ENCODE measurements around the gene AMTN. TPM values are rescaled to one million over a fixed set of nuclear protein-coding genes. Genes with fewer than 3 reads are reported as not detected.
A peak's percentile ranks its signal among the peaks of the same experiment; 100 is the strongest.
"Not testable (repeated sequence)": the region's sequence is repeated elsewhere in the genome, so short reads cannot be mapped to it uniquely, and the experiment has no call there.

AMTN gene
- not detected for total RNA-seq
- long read RNA-seq, result 0 reads

- DNase-seq (ENCODE audit: missing footprints) (no peak), ATAC-seq (no peak)
- intact Hi-C loops (cut with DNase I), result no loop called here
Measured at GRCh38 chr4:70518269-70518668, at the start of gene AMTN. TSS of gene AMTN (plus strand) at chr4:70518569. CDS start at chr4:70518778, 209 bp downstream.

DNA sequence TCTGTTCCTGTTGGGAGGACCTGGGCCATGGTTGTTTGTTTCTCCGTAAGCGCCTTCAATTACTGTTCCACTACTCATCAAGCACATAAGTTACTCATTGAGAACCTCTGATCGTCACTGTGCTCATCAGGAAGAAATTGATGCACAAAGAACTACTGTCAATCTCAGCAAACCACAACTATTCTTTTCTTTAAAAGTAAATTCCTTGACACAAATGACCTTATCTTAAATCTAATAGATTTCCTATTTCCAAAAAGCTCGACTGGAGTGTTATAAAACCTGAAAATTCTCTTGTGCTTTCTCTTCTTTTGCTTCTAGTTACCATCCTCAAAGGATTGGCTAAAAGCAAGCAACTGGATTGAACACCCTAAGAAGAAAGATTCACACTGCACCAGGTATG is 46.5 kb upstream of the AMTN start, which contains the start of gene MUC7:
MUC7 (plus strand) TSS at position 301 of the 400 bp plus-strand sequence. CDS start 1,825 bp downstream, outside the sequence.
- intact Hi-C loops (cut with DNase I), result no loop called here
- ATAC-seq, result no peak

DNA sequence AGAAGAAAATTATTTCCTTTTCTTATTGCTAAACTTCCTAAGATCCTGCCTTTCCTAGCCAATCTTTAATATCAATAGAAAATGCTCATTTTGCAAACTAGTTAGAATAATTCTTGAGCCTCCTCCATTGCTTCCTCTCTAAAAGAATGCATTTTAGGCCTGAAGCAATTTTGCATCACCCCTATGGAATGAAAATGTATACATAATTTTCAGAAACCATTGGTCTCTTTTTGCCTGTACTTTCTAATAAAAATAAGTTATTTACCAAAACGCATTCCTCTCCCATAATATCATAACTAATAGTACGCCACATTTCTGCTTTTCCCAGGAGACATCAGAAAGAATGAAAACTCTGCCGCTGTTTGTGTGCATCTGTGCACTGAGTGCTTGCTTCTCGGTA is 44.7 kb upstream of the AMTN start:
- ATAC-seq (no peak), DNase-seq (ENCODE audit: missing footprints) (no peak)

More for the DNA sequence above, 46.5 kb upstream of the AMTN start, which contains the start of gene MUC7:
- DNase-seq (ENCODE audit: missing footprints), result no peak

DNA sequence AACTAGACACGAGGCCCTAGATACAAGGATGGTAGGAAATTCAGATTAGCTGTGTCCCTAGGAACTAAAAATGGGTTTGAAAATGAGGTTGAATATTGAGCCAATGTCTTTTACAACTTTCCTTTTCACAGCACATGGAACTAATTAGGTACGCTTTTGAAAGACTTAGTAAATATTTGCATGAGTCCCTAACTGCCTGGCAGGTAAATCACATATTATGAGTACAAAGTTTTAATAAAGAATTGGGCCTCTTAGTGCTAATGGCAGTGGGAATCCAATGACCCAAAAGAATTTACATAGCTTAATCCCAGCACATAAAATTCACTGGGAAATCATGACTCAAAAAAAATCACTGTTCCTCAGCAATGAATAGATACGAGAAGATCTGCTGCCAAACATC is 29.6 kb upstream of the AMTN start:
- intact Hi-C loops (cut with DNase I), result no loop called here
- ATAC-seq (no peak), DNase-seq (ENCODE audit: missing footprints) (no peak)

More for the DNA sequence above, 44.7 kb upstream of the AMTN start:
- intact Hi-C loops (cut with DNase I), result no loop called here

- intact Hi-C loops (cut with DNase I), result no loop called here
- DNase-seq (ENCODE audit: missing footprints) (no peak), ATAC-seq (no peak)
Measured at GRCh38 chr4:70496231-70496630, 22.1 kb upstream of the AMTN start.

- intact Hi-C loops (cut with DNase I); DNase-seq (ENCODE audit: missing footprints); ATAC-seq: not testable (repeated sequence)
Measured at GRCh38 chr4:70501838-70502237, 16.5 kb upstream of the AMTN start.

GRCh38 chr4:70504733-70505132 is 13.6 kb upstream of the AMTN start:
- ATAC-seq, result no peak
- DNase-seq (ENCODE audit: missing footprints), result no peak
- intact Hi-C loops (cut with DNase I), result loop anchor here (5.0 kb wide), 1 partner anchor 817 kb away; no protein-coding TSS in a partner anchor

DNA sequence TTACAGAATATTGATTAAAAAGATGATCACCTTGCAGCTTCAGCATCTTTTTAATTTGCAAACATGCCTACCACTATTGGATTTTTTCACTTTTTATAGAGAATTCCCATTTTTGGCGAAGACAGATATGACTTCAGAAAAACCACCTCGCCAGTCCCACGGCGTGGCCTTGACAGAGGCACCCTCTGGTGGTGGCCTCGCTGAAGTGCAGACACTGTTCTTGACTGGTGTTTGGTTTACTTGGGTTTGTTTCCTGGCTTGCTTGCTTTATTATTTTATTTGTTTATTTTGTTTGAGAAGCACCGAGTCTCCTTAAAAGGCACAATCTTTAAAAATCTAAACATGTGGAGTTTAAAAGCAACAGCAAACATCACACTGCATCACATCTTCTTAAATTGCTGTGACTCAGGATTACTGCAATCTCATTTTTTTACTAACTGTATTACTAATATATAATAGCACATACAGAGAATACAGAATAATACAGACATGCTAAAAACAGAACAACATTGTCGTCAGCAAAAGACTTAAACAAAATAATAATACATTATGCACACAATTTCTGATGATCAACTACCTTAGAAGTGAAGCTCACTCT is 13.1 kb upstream of the AMTN start:
- intact Hi-C loops (cut with DNase I), result loop anchor here (5.0 kb wide), 1 partner anchor 818 kb away; no protein-coding TSS in a partner anchor
- peak; percentile 65 for DNase-seq (ENCODE audit: missing footprints)
- no peak for ATAC-seq

- no peak for DNase-seq (ENCODE audit: missing footprints)
- intact Hi-C loops (cut with DNase I), result loop anchor here (5.0 kb wide), 1 partner anchor 822 kb away; no protein-coding TSS in a partner anchor
- no peak for ATAC-seq
Measured at GRCh38 chr4:70508801-70509200, 9.6 kb upstream of the AMTN start.

DNA sequence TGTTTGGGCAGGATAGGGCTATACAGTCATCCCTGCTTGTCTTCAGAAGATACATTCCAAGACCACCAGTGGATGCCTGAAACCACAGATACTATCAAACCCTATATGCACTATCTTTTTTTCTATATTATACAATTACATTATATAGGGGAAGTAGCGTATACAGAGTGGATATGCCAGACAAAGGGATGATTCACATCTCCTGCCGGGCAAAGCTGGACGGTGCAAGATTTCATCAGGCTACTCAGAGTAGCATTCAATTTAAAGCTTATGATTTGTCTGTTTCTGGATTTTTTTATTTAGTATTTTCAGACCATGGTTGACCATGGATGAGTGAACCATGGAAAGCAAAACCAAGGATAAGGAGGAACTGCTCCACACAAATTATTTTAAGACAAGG is 7.0 kb upstream of the AMTN start:
- ATAC-seq, result no peak
- intact Hi-C loops (cut with DNase I), result no loop called here
- no peak for DNase-seq (ENCODE audit: missing footprints)

DNA sequence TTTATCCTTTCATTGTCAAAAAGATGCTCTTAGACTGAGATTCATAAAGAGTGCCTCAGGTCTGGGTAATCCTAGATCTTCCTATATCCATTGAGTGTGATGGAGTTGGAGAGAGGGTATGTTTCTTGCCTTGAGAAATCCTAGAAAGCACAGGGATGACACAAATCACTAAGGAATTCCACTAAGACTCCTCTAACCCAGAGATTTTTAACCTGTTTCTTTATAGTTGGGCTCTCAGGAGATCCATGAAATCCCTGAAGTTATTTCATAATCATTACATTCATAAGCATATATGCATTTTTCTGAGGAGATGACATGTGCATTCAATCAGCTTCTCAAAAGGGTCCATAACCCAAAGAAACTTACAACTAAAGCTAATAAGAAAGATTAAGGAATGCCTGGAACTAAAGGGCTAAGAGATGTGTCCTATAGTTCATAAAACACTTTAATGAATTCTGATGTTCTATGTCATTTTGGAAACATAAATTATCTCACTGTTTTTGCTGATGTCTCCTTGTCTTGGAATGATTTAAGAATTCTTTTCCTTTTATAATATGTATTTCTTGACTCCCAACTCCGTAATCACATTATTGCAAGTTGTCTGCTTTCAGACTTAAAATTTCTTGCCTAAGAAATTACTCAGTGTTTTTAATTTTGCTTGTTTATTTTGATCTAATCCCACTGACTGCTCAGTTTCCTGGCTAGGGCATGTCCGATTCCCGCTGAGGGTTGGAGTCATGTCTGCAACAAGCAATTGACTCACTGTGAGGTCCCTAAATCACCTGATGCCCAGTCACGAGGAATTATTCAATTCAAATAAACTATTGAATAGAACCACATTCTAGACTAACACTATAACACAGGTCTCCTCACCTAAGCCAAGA is 2.8 kb upstream of the AMTN start:
- intact Hi-C loops (cut with DNase I), result no loop called here
- no peak for ATAC-seq
- DNase-seq (ENCODE audit: missing footprints), result no peak

- intact Hi-C loops (cut with DNase I), result no loop called here
- ATAC-seq (no peak), DNase-seq (ENCODE audit: missing footprints) (no peak)
Measured at GRCh38 chr4:70518716-70519115, 347 bp downstream of the AMTN start.

GRCh38 chr4:70522626-70523025 is 4.3 kb downstream of the AMTN start:
- intact Hi-C loops (cut with DNase I), result no loop called here
- ATAC-seq, result no peak
- DNase-seq (ENCODE audit: missing footprints), result no peak

DNA sequence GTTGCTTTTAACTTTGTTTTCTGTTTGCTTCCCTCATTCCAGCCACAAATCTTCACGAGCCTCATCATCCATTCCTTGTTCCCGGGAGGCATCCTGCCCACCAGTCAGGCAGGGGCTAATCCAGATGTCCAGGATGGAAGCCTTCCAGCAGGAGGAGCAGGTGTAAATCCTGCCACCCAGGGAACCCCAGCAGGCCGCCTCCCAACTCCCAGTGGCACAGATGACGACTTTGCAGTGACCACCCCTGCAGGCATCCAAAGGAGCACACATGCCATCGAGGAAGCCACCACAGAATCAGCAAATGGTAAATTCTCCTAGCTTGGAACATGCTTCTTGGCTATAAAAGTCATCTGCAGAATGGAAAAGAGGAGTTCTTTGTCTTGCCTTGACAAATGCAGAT is 12.6 kb downstream of the AMTN start:
- DNase-seq (ENCODE audit: missing footprints), result no peak
- intact Hi-C loops (cut with DNase I), result no loop called here
- no peak for ATAC-seq

DNA sequence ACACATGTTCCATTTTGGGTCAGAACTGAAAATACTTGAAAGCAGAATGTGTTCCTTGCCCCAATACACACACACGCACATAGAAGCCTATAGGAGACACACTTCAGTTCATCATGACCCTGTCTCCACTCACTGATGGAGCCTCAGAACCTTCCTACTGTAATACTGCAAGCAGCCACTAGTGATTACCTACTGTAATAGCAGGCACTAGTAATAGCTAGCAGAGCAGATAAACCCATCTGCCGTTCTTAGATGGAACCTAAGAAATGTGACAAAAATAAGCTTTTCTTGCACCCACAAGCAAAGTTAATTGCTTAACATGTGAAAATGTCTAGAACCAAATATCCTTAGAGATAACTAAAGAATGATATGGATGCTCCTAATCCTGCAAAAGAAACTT is 13.6 kb downstream of the AMTN start:
- intact Hi-C loops (cut with DNase I), result no loop called here
- ATAC-seq (no peak), DNase-seq (ENCODE audit: missing footprints) (no peak)

- intact Hi-C loops (cut with DNase I), result no loop called here
- DNase-seq (ENCODE audit: missing footprints) (no peak), ATAC-seq (no peak)
Measured at GRCh38 chr4:70533211-70533610, 14.8 kb downstream of the AMTN start.

- ATAC-seq, result no peak
- intact Hi-C loops (cut with DNase I), result no loop called here
- no peak for DNase-seq (ENCODE audit: missing footprints)
Measured at GRCh38 chr4:70533791-70534190, 15.4 kb downstream of the AMTN start.

DNA sequence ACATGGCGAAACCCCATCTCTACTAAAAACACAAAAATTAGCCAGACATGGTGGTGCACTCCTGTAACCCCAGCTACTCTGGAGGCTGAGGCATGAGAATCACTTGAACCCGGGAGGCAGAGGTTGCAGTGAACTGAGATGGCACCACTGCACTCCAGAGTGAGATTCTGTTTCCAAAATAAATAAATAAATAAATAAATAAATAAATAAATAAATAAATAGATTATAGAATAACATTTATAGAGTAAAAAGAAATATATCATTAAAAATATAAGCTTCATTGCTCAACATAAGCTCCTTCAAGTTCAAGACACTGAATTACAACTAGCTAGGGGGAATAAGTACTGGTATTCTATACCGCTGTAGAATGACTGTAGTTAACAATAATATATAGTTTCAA is 16.5 kb downstream of the AMTN start:
- intact Hi-C loops (cut with DNase I); ATAC-seq; DNase-seq (ENCODE audit: missing footprints): not testable (repeated sequence)

DNA sequence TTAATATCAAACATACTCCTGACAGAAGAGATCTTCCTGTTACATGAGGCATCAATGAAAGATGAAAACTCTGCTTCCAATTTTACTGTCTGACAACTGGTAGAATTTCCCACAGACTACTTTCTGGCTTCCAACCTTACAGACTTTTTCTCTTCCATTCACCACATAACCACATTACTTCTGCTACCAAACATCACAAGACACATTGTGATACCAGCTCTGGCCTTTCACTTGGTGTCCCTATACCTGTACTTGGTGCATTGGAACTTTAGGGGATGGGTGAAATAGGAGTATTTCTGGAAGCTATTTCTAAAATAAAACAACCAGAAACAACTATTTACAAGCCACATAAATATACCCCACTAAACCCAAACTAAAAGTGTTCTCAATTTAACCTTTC is 20.5 kb downstream of the AMTN start:
- ATAC-seq, result no peak
- DNase-seq (ENCODE audit: missing footprints), result no peak
- intact Hi-C loops (cut with DNase I), result no loop called here

GRCh38 chr4:70544279-70544868 is 26.0 kb downstream of the AMTN start:
- intact Hi-C loops (cut with DNase I), result no loop called here
- DNase-seq (ENCODE audit: missing footprints) (no peak), ATAC-seq (no peak)
